Cardiac septum (tissue), 1 donor: ENCODE measurements around the gene GPX1. TPM values are rescaled to one million over a fixed set of nuclear protein-coding genes. Genes with fewer than 3 reads are reported as not detected.
A peak's percentile ranks its signal among the peaks of the same experiment; 100 is the strongest.
"Not testable (repeated sequence)": the region's sequence is repeated elsewhere in the genome, so short reads cannot be mapped to it uniquely, and the experiment has no call there.

Experiments used
- DNase-seq: peaks from one replicate; pipeline ENCODE4 v3.0.0-alpha.2; 2020; ENCODE audit warnings: low spot score
- intact Hi-C: fragments of 100-400 bp; cut with DNase I; formaldehyde crosslinking; loops from one replicate; pipeline ENCODE4 v1.14.0; 2022
- total RNA-seq: library from RNA; stranded (reverse); fragmentation: NEBNext Ultra II Directional; extraction: Animal tissue kit (Norgen Biotek cat#: 25700); gene quantifications from one replicate; pipeline ENCODE4 v1.2.1, GENCODE V29; 2021
- donor health status: DM: no; HTN: no; CAD: no.

The GPX1 gene
- total RNA-seq, 1 donor from 2014 or later: 106 TPM

DNA sequence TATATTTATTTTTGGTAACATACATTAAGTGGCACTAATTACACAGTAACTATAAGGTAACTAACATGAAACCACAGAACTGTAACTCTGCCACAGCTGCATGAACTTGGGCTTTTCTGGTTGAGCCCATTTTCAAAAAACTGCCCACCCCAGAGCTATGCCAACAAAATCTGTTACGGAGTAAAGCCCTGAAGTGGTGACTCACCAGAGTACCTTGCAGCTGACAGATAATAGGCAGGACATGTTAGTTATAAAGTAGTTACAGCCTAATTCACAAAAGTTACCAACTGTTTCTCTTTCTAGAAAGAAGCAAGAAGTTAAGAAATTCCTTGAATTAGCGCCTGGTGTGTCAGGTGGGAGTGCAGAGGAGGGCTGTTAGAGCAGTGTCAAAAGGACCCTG, 1.5 kb upstream of the GPX1 start:
- intact Hi-C loops: loop anchor here (2.0 to 5.0 kb wide), 2 partner anchors 53 to 88 kb away; partner anchors contain the start of gene TCTA
- DNase-seq: no peak

GRCh38 chr3:49358884-49359225, 702 bp upstream of the GPX1 start:
- DNase-seq: no peak
- intact Hi-C loops: loop anchor here (2.0 to 5.0 kb wide), 2 partner anchors 54 to 88 kb away; partner anchors contain the start of gene TCTA

- peak; percentile 78 for DNase-seq
- intact Hi-C loops: loop anchor here (1.0 to 5.0 kb wide), 3 partner anchors 17 to 90 kb away; partner anchors contain the start of genes TCTA and USP4
Observed at GRCh38 chr3:49357443-49358216, 523 bp downstream of the GPX1 start.

- DNase-seq: not testable (repeated sequence)
- intact Hi-C loops: loop anchor here (1.0 to 5.0 kb wide), 2 partner anchors 17 to 90 kb away; partner anchors contain the start of gene USP4
Observed at GRCh38 chr3:49357095-49357442, 1.1 kb downstream of the GPX1 start.

GRCh38 chr3:49352890-49353421, 5.2 kb downstream of the GPX1 start:
- no peak for DNase-seq
- intact Hi-C loops: no loop called here

- DNase-seq: no peak
- intact Hi-C loops: no loop called here
Observed at GRCh38 chr3:49352281-49352680, 5.9 kb downstream of the GPX1 start.

- no peak for DNase-seq
- intact Hi-C loops: no loop called here
Observed at GRCh38 chr3:49351521-49352011, 6.6 kb downstream of the GPX1 start.

GRCh38 chr3:49349348-49350114, 8.6 kb downstream of the GPX1 start:
- intact Hi-C loops: no loop called here

DNA sequence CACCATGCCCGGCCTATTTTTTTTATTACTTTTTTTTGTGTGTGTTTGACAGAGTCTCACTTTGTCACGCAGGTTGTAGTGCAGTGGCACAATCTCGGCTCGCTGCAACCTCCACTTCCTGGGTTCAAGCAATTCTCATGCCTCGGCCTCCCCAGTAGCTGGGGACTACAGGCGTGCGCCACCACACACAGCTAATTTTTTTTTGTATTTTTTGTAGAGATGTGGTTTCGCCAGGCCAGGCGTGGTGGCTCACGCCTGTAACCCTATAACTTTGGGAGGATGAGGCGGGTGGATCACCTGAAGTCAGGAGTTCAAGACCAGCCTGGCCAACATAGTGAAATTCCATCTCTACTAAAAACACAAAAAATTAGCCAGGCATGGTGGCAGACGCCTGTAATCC, 9.8 kb downstream of the GPX1 start:
- DNase-seq, intact Hi-C loops: not testable (repeated sequence)

More at GRCh38 chr3:49349348-49350114, 8.6 kb downstream of the GPX1 start:
- no peak for DNase-seq

DNA sequence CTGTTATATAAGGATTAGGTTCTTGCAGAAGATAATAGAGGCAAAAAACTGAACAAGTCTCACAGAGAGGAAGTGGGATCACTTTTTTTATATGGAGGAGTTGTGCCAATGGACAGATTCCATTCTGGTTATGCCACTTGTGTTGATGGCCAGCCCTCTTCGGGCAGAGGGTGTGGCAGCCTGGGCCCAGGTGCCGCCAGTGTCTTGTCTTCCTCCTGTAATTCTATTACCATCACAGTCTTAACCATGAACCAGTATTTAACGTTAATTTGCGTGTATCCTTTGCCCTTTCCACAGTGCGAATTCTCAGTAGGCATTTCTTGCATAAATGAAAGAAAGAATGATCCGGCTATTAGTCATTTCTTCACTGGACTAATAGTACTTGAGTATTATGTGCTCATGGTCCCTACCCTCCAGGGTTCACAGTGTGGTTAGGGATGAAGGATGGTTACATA, 11.3 kb downstream of the GPX1 start:
- no peak for DNase-seq
- intact Hi-C loops: no loop called here

DNA sequence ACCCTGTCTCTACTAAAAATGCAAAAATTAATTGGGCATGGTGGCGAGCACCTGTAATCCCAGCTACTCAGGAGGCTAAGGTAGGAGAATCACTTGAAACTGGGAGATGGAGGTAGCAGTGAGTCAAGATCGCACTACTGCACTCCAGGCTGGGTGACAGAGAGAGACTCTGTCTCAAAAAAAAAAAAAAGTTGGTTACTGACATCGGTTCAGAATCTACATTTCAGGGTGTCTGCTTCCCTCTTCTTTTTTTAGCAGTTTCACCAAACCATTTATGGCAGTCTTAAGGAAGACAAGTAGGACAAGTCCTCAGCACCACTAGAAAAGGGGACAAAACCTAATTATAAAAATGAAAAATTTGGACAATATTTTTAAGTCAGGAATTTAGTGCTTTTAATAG, 15.0 kb downstream of the GPX1 start:
- DNase-seq: no peak

DNA sequence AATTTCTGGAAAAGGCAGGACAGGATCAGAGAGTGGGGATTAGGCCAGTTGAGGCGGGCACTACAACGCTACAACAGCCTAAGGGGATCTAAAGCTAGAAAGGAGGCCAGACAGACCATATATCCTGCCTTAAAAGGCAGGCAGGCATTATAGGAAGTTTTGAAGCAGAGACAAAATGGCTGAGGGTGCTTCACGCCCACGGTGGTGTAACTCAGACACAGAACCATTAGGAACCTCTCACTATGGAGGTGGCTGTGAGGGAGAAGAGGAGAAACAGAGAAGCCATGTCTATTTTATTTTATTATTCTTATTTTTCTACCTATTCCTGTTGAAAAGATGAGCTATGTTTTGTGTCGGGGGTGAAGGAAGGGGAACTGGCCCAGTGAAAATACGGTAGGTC, 16.2 kb downstream of the GPX1 start:
- intact Hi-C loops: loop anchor here (5.0 kb wide), 2 partner anchors 70 to 85 kb away; partner anchors contain the start of genes NICN1, RHOA and TCTA
- no peak for DNase-seq

More for the DNA sequence above, 15.0 kb downstream of the GPX1 start:
- intact Hi-C loops: loop anchor here (5.0 kb wide), 2 partner anchors 69 to 84 kb away; partner anchors contain the start of genes NICN1, RHOA and TCTA

- intact Hi-C loops: loop anchor here (1.0 to 5.0 kb wide), 6 partner anchors 17 to 169 kb away; partner anchors contain the start of genes KLHDC8B, NICN1, RHOA and TCTA
- peak; percentile 96 for DNase-seq
Observed at GRCh38 chr3:49339941-49340800, 18.0 kb downstream of the GPX1 start, which contains the start of gene USP4. USP4 (minus strand) TSS chr3:49340053; CDS start chr3:49340024, 29 bp downstream.

- intact Hi-C loops: loop anchor here (5.0 kb wide), 1 partner anchor 42 kb away; no protein-coding TSS in a partner anchor
- DNase-seq: peak; percentile 79
Observed at GRCh38 chr3:49339581-49339940, 18.6 kb downstream of the GPX1 start.

- intact Hi-C loops: no loop called here
- DNase-seq: no peak
Observed at GRCh38 chr3:49333916-49334633, 24.1 kb downstream of the GPX1 start.

- intact Hi-C loops: no loop called here
- peak; percentile 81 for DNase-seq
Observed at GRCh38 chr3:49333091-49333490, 25.1 kb downstream of the GPX1 start.

GRCh38 chr3:49329186-49329585, 29.0 kb downstream of the GPX1 start:
- intact Hi-C loops: no loop called here
- DNase-seq: no peak

GRCh38 chr3:49328350-49328749, 29.8 kb downstream of the GPX1 start:
- intact Hi-C loops, DNase-seq: not testable (repeated sequence)
